Measurements from ENCODE around the gene MRFAP1.
"Not testable (repeated sequence)": the region's sequence is repeated elsewhere in the genome, so short reads cannot be mapped to it uniquely, and the experiment has no call there.

GRCh38 chr4:6673191-6673659 lies 32.7 kb downstream of the MRFAP1 start:
- not testable (repeated sequence) for TF ChIP-seq POLR2AphosphoS5, POLR2A, CTCF (IDR thresholded peaks at IDR 0.05)
